SKM-1 (cell line): ENCODE results near the gene ITGB6.

ENCODE experiments used
- DNase-seq: peaks from one replicate; lab custom pipeline; 2025; ENCODE audit not compliant: unreplicated experiment; lab: John Stamatoyannopoulos, UW

The ITGB6 gene

GRCh38 chr2:160199683-160200389 lies at the start of gene ITGB6:
TSS of gene ITGB6 (minus strand) at chr2:160200272. CDS start at chr2:160200063, 209 bp downstream.
- no peak for DNase-seq

DNA sequence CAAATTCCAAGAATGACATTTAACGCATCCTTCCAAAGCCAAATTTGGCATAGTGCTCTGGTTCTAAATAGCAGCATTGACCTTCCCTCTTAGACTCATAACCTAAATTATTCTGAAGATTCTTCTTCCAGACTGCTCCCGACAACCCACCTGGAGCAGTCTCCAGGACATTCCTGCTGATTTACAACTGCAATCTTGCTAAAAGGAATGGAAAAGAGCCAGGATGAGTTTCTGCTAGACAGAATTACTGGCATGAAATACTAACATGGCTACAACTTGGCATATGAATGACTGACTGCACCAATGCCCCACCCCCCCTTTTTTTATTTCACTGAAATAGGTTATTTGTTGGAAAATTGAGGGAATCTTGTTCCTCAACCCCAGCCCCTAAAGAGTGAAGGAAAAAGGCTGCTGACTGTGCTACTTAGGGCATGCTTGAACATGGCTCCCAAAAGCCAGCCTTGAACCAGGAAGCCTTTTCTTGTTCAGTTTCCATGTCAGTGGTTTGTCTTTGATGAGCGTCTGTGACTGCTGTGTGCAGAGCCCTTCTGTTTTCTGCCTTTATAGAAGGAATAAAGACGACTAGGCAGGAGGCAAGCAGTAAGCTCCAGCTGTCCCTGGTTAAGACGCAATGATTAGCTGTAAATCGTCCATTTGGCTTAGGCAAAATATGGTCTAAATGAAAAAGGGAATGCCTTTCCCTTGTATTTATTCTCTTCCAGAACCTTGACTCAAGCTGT lies 47.4 kb upstream of the ITGB6 start:
- DNase-seq: no peak

- DNase-seq: no peak
Measured at GRCh38 chr2:160246356-160246755, 46.3 kb upstream of the ITGB6 start.

GRCh38 chr2:160245614-160246155 lies 45.6 kb upstream of the ITGB6 start:
- no peak for DNase-seq

GRCh38 chr2:160242893-160243564 lies 43.0 kb upstream of the ITGB6 start:
- no peak for DNase-seq

GRCh38 chr2:160241251-160242137 lies 41.4 kb upstream of the ITGB6 start:
- no peak for DNase-seq

DNA sequence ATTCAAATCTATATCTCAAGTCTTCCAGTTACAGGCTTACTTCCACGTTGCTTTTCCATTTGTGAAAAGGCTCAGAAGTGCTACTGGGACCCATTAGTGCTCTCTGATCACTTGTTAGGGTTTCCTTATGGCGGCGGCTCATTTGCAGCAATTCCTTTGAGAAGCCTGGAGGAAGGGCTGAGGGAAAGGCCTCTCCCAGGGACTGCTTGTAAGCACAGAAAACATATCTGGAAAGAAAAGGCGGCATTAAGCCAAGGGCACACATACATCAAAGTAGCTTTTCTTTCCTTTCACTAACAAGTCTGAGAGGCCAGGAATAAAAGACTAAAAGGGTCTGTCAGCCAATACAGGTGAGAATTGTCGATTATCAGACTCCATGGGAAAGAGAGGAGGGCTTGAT lies 39.4 kb upstream of the ITGB6 start:
- DNase-seq: no peak

DNA sequence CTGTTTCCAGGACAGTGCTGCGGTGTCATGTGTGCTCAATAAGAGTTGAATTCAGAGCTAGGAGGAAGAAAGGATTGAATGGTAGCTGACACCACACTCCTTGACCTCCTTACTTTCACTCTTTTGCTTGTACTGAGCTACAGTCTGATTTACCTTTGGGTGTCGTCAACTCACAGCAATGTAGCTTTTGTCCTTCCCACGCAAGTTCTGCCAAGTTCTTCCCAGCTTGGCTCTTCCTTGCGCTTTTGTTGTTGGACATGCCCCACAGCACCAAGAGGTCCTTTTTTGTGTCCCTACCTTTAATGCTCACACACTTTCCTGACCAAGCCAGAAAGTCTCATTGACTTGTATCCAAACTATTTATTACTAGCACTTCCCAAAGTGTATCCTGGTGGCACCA lies 38.3 kb upstream of the ITGB6 start:
- DNase-seq: no peak

- DNase-seq: no peak
Measured at GRCh38 chr2:160232905-160233475, 32.9 kb upstream of the ITGB6 start.

DNA sequence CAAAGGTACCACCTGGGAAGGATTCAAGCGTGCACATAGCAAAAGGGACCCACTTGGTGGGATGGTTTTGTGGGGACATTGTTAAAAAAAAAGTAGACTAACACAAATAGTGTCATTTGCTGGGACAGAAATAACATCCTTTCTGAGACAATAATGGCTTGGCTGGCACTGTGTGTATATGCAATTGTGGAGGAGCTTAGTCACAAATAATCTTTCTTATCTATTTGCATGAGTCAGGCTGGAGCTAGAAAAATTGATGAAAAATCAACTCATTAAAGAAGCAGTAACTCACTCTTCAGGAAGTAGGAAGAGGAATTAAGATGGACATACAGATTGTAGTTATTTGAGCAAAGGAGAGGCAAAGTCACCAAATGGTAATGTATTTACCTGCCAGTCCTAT lies 29.5 kb upstream of the ITGB6 start:
- no peak for DNase-seq

GRCh38 chr2:160228141-160228917 lies 28.3 kb upstream of the ITGB6 start:
- DNase-seq: no peak

DNA sequence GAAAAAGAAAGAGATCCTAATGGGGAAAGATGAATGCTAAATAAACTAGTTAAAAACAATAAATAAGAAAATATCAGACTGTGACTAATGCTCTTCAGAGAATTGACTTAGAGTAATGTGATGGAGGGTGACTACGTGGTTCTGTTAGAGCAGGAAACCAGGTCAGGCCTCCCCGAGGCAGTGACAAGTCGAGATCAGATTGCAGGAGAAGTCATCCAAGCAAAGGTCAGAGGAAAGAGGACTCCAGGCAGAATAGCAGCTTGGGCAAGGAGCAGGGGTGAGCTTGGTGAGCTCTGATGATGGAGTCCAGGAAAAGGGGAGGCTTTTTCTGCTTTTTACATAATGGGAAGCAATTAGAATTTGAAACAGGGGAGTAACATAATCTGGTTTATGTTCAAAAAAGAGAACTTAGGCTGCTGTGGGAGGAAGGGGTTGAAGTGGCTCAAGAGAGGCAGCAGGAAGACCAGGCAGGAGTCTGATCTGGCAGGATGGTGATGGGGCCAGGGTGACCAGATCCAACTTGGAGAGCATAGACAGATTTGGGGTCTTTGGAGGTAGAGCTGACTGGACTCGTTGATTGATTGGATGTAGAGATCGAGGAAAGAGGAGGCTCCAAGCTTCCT lies 27.3 kb upstream of the ITGB6 start:
- DNase-seq: no peak

DNA sequence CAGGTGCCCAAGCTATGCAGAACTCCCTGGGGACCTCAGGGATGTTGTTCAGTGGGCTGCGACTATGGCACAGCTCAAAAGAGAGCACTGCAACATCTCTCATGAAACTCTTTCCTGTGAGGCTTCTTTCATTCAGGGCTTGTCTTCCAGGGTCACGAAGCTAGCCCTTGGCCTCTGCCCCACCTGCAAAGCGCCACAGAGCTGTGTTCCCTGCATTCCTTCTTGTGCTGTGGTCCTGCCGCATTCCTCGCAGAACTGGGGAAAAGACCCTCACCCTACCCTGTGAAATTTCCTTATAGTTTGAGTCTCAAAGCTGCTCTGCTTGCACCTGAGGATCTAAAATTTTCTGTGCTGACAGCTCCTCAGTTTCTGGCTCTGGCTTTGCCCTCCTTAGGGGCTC lies 26.3 kb upstream of the ITGB6 start:
- no peak for DNase-seq

- DNase-seq: no peak
Measured at GRCh38 chr2:160225722-160226121, 25.6 kb upstream of the ITGB6 start.

- no peak for DNase-seq
Measured at GRCh38 chr2:160224507-160224906, 24.4 kb upstream of the ITGB6 start.

DNA sequence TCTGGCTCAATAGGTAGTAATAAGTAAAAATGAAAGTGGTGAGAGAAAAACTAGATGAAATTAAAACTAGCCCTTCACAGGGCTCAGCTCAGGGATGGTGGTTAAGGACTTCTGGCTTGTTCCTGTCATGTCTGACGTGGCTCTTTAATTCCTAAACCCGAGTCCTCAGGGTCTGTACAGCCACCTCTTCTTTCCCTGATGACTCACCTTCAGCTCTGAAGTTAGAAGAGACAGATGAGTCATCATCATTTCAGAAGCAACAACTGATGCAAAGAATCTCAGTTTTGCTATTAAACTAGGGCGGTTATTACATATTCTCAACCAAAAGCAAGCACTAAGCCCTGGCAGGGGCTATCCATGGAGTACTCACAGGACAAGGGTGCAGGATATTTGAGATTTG lies 24.0 kb upstream of the ITGB6 start:
- no peak for DNase-seq

DNA sequence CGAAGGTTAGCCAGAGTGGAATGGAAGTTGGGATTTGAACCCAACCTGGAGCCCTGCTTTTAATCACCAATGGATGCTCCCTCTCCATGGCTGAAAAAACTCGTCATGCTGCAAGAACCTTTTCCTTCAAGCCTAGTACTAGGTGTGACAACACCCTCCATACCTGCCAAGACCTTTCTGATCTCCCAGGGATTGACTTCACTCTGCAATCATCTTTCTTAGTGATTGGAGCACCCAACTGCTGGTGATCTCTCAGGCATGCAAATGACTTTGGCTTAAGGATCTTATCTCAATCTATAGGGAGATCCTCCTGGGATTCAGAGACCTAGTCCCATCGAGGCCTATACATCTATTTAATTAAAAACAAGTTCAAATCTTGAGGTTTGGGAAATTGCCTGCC lies 23.5 kb upstream of the ITGB6 start:
- DNase-seq: no peak

DNA sequence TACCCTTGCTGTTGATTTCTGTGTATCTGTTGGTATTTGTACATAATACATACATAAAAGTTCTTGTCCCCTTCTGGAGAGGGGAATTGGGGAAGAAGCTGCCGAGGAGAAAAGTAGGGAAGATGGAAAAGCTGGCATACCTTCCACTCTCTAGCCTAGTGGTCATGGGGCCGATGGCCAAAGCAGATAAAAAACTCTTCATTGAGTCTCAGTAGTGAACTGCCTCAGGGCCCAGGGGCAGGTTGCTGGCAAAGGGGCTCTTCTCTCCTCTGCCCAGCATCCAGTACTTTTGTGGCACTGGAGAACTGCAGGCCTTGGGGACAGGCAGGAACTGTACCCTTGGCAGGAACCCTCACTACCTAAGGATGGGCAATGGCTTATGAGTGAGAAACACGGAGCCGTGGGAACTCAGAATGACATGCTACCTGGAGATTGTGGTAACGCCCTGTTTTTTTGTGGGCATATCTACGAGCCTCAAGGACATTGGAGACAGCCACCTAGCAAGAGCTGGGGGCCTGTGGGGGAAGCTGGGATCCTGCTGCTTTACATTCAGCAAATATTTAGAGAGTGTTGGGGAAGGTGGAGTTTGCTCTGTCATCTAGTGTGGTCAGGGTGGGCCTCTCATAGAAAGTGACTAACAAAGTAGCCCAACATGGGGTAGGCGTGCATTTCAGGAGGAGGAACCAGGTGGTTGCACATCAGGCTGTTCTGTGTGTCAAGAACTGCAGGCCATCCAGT lies 22.6 kb upstream of the ITGB6 start:
- no peak for DNase-seq
